B cell (primary cell): Measurements from ENCODE around the gene FBXO3.

Source experiments
- CTCF ChIP-seq: fragments of 200-600 bp; IDR thresholded peaks from one replicate; pipeline ENCODE4 v1.8.0; 2022; ENCODE audit warnings: antibody characterized with exemption, mild to moderate bottlenecking
- EZH2 ChIP-seq: IDR thresholded peaks from 2 replicates; pipeline ENCODE4 v1.6.1; 2012; ENCODE audit warnings: borderline replicate concordance, low read depth, mild to moderate bottlenecking, moderate library complexity, low read length; ENCODE audit not compliant: insufficient read depth, poor library complexity, severe bottlenecking

- no peak for TF ChIP-seq CTCF
- no peak for TF ChIP-seq EZH2
Observed at GRCh38 chr11:33692013-33692504, 82.3 kb downstream of the FBXO3 start.
